Left lung (tissue), 10 donors: ENCODE measurements around the gene CHD5. TPM values are rescaled to one million over a fixed set of nuclear protein-coding genes. Genes with fewer than 3 reads are reported as not detected.

Experiments
- ATAC-seq: fragments of 200-7000 bp; cut with Tn5 transposase; one replicate; pipeline ENCODE4 v1.9.1; 2020; ENCODE audit warnings: moderate library complexity
- DNase-seq, 4 donors: peaks; one replicate each; pipeline ENCODE4 v3.0.0-alpha.2; 2013 to 2020
- H3K27ac ChIP-seq, 2 donors: fragments of 200-600 bp; sonication (generic) in 1 of 2; one replicate each; pipeline versions ENCODE4 v1.5.0 to v1.8.0; 2020 to 2021
- H3K27me3 ChIP-seq, 2 donors: fragments of 200-600 bp; sonication (generic) in 1 of 2; one replicate each; pipeline versions ENCODE4 v1.5.0 to v1.8.0; 2020 to 2021
- H3K36me3 ChIP-seq, 2 donors: fragments of 200-600 bp; sonication (generic) in 1 of 2; one replicate each; pipeline versions ENCODE4 v1.5.0 to v1.8.0; 2020 to 2021
- H3K4me1 ChIP-seq, 2 donors: fragments of 200-600 bp; one replicate each; pipeline ENCODE4 v1.8.0; 2021
- H3K4me3 ChIP-seq, 2 donors: fragments of 200-600 bp; sonication (generic) in 1 of 2; one replicate each; pipeline versions ENCODE4 v1.5.0 to v1.8.0; 2020 to 2021; ENCODE audit warnings: mild to moderate bottlenecking in 1 of 2
- H3K9me3 ChIP-seq, 2 donors: fragments of 200-600 bp; sonication (generic) in 1 of 2; one replicate each; pipeline versions ENCODE4 v1.5.0 to v1.8.0; 2020 to 2021
- intact Hi-C, 2 donors: fragments of 100-400 bp; cut with DNase I; formaldehyde crosslinking; loops; one replicate each; pipeline versions ENCODE4 v1.11.2 to v1.14.2; 2022
- polyA plus RNA-seq, 6 donors: library from polyadenylated mRNA; unstranded; fragments of 120-200 nt; gene quantifications; one replicate each; pipeline ENCODE4 v1.2.1, GENCODE V29; 2013; ENCODE audit not compliant: insufficient read length in 6 of 6
- total RNA-seq, 2 donors: library from RNA; stranded (reverse); fragmentation: NEBNext Ultra II Directional; extraction: Animal tissue kit (Norgen Biotek cat#: 25700); gene quantifications; one replicate each; pipeline ENCODE4 v1.2.1, GENCODE V29; 2021
- TF ChIP-seq, protein P1 (sequence below), 2 donors: fragments of 200-600 bp; sonication (generic) in 1 of 2; IDR thresholded peaks; one replicate each; pipeline versions ENCODE4 v1.5.0 to v1.8.0; 2021; ENCODE audit warnings: antibody characterized with exemption in 2 of 2
- donor health status: DM: no; HTN: yes; CAD: no.
- donor health status: DM: no; HTN: no; CAD: no.

Gene CHD5
- total and polyA plus RNA-seq, 8 donors, result 0.03 to 0.36 (median 0.13) TPM

DNA sequence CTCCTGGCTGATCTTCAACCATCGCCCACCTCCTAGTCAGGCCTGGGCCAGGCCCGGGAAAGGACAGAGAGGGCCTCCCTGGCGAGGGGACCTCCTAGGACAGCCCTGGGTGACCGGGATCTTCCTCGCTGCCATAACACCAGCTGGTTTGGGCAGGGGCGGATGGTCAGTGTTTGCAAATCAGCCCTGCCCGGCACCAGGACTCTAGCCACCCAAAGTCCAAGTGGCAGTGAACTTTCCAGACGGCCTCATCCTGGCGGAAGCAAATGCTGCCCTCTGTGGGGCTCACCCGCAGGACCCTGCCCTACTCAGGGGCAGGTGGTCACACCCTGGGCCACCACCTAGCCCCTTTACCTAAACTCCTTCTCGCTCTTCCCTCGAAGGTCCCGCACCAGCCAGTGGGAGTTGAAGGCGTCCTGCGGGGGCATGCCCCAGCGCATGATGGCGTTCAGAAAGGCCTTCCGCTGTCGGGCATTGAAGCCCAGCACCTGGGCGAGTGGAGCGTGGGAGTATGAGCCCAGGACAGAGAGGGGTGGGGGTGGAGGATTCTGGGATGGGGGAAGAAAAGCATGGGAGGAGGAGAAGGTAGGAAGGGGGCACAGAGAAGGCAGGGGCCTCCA, 55.3 kb downstream of the CHD5 start:
- Histone ChIP-seq H3K27me3 (peaks cover 0 to 47% of the 10 kb centered on the region in 2 donors), H3K4me3 (no peak overlapping the region), H3K27ac (no peak overlapping the region), H3K9me3 (no peaks in the 10 kb centered on the region), H3K4me1 (peaks cover 0 to 6% of the 10 kb centered on the region in 2 donors), H3K36me3 (no peaks in the 10 kb centered on the region)
- no peak for ATAC-seq
- DNase-seq, result peak in 1 of 4 donors; percentile 69
- intact Hi-C loops, result no loop called here
- TF ChIP-seq, protein P1, sequence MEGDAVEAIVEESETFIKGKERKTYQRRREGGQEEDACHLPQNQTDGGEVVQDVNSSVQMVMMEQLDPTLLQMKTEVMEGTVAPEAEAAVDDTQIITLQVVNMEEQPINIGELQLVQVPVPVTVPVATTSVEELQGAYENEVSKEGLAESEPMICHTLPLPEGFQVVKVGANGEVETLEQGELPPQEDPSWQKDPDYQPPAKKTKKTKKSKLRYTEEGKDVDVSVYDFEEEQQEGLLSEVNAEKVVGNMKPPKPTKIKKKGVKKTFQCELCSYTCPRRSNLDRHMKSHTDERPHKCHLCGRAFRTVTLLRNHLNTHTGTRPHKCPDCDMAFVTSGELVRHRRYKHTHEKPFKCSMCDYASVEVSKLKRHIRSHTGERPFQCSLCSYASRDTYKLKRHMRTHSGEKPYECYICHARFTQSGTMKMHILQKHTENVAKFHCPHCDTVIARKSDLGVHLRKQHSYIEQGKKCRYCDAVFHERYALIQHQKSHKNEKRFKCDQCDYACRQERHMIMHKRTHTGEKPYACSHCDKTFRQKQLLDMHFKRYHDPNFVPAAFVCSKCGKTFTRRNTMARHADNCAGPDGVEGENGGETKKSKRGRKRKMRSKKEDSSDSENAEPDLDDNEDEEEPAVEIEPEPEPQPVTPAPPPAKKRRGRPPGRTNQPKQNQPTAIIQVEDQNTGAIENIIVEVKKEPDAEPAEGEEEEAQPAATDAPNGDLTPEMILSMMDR (IDR thresholded peaks at IDR 0.05), result no peak

DNA sequence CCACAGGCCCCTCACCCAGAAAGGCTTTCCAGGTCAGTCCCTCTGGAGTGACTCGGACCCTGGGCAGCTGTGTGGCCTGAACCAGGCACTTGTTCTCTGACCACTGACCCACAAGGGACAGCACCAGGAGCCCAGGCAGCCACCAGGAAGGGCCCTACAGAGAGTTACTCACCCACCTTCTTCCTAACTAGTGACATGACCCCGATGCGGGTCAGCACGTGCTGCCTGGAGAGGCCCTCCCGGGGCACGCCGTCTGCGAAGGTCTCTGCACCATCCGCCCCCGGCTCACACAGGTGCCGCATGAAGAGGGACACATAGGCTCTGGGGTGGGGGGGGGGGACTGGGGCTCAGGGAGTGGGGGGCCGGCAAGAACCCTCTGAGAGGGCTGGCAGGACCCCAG, 55.8 kb downstream of the CHD5 start:
- Histone ChIP-seq H3K4me3 (no peak overlapping the region), H3K27me3 (peaks cover 0 to 47% of the 10 kb centered on the region in 2 donors), H3K36me3 (no peaks in the 10 kb centered on the region), H3K4me1 (peaks cover 0 to 6% of the 10 kb centered on the region in 2 donors), H3K27ac (no peak overlapping the region), H3K9me3 (no peaks in the 10 kb centered on the region)
- TF ChIP-seq, protein P1 (IDR thresholded peaks at IDR 0.05), result no peak
- intact Hi-C loops, result no loop called here
- ATAC-seq, result no peak
- DNase-seq, result peak in 1 of 4 donors; percentile 55

DNA sequence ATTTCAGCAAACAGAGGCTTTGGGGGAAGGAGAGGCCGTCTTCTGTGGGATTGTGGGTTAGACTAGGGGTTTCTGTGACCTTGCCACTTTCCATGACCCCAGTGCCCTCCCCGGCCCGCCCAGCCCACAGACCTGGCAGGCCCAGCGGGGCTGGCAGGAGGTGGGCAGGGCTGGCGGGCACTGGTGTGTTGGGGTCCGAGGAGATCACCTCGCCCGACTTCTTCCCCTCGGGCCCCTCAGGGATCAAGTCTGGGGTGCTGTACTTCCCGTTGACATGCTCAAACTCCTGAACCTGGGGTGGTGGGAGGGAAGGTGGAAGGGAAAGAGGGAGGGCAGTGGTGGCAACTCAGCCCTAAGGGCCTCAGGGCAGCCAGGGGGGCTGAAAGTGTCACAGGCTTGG, 56.3 kb downstream of the CHD5 start:
- H3K27ac ChIP-seq, result no peak overlapping the region
- no peak overlapping the region for H3K4me3 ChIP-seq
- TF ChIP-seq, protein P1 (IDR thresholded peaks at IDR 0.05), result no peak
- ATAC-seq (no peak), DNase-seq (peak in 1 of 4 donors; percentile 34)
- intact Hi-C loops, result no loop called here
- peaks cover 0 to 6% of the 10 kb centered on the region in 2 donors for H3K4me1 ChIP-seq
- H3K9me3 ChIP-seq, result no peaks in the 10 kb centered on the region
- peaks cover 0 to 47% of the 10 kb centered on the region in 2 donors for H3K27me3 ChIP-seq
- H3K36me3 ChIP-seq, result no peaks in the 10 kb centered on the region

DNA sequence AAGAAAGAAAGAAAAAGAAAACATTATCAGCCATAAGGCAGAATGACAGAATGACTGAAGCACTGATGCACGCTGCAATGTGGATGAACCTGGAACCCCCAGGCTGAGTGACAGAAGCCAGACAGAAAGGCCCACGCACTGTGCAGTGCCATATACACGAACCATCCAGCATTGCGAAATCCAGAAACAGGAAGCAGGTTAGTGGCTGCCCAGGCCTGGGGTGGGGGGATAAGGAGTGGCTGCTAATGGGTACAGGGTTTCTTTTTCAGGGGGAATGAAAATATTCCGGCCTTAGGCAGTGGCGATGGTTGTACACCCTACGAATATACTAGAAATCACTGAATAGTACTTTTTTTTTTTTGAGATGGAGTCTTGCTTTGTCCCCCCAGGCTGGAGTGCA, 57.0 kb downstream of the CHD5 start:
- peak in 1 of 4 donors; percentile 41 for DNase-seq
- TF ChIP-seq, protein P1 (IDR thresholded peaks at IDR 0.05), result no peak
- no peak for ATAC-seq
- Histone ChIP-seq H3K4me3 (no peak overlapping the region), H3K9me3 (no peaks in the 10 kb centered on the region), H3K4me1 (peaks cover 0 to 6% of the 10 kb centered on the region in 2 donors), H3K36me3 (no peaks in the 10 kb centered on the region), H3K27me3 (peaks cover 0 to 44% of the 10 kb centered on the region in 2 donors), H3K27ac (no peak overlapping the region)
- intact Hi-C loops, result no loop called here

DNA sequence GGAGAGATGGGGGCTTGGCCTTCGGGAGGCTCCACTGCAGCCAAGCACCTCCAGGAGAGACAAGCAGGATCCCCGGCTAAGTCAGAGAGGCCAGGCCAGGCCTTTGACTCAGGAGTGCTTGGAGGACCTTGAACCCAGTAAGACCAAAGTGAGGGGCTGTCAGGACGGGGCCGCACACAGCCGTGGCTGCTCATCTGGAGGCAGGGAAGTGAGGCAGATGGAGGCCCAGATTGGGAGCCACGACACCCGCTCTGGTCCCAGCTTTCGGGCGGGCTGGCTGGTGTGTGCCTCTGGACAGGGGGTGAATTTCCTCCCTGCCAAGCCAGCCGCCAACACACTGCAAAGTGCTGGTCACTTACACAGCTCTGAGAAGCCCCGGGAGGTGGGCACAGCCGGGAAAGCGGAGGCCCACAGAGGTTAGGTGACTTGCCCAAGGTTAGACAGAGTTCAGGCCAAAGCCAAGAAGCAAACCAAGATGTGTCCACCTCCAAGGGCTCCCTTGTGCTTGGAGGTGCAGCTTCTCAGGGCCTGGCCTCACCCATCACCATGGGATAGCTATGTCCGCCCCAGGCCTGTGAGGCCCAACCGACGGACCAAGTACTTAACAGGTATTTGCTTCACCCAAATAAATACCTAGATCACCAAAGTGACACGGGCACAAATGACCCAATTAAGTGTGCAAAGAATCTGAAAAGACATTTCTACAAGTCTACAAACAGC, 58.3 kb downstream of the CHD5 start:
- Histone ChIP-seq H3K9me3 (peaks cover 0 to 10% of the 10 kb centered on the region in 2 donors), H3K4me3 (no peak overlapping the region), H3K27ac (no peak overlapping the region), H3K27me3 (peaks cover 0 to 33% of the 10 kb centered on the region in 2 donors), H3K36me3 (no peaks in the 10 kb centered on the region), H3K4me1 (no peaks in the 10 kb centered on the region)
- DNase-seq (peak in 1 of 4 donors; percentile 64), ATAC-seq (no peak)
- TF ChIP-seq, protein P1 (IDR thresholded peaks at IDR 0.05), result no peak
- intact Hi-C loops, result no loop called here
